ENCODE results near the gene RAPGEF2. TPM values are rescaled to one million over a fixed set of nuclear protein-coding genes. Genes with fewer than 3 reads are reported as not detected.
A peak's percentile ranks its signal among the peaks of the same experiment; 100 is the strongest.

RAPGEF2 gene
- total and polyA plus RNA-seq, 2 of the 8 experiments (the other 6 are each of a cell fraction or from before 2014, with no cell fraction given), result 24.4 to 48.6 TPM

DNA sequence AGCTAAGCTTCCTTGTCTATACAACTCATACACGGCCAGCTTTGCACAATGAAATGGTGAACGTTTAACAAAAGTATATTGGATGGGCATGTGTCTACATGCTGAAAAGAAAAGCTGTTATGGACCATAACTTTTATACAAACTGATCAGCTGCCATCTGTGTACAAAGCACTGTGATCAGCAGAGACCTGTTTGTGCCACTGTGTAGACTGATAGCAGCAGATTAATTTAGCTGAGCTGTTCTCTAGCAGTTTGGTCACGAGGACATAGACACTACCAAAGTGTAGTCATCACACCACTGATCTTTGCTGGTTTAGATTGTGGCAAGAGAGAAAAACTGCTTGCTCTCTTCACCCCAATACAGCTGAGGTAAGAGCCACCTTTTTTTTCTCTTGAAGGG, 124.5 kb downstream of the RAPGEF2 start:
- POLR2A ChIA-PET (ENCODE audit: partially characterized antibody), result interaction anchor here (1.8 kb wide), 1 partner anchor 9 kb away, joined by 5 read pairs; no protein-coding TSS in a partner anchor
- TF ChIP-seq CBX5 (IDR thresholded peaks at IDR 0.05; ENCODE audit: low read depth, low read length) (no peak), EGR1 (IDR thresholded peaks at IDR 0.05; ENCODE audit: borderline replicate concordance, low read depth, low read length) (no peak), CBX8 (IDR thresholded peaks at IDR 0.05; ENCODE audit: borderline replicate concordance, low read depth, low read length) (no peak), BCL11A (IDR thresholded peaks at IDR 0.05; ENCODE audit: low read depth in 2 of 2, low read length in 2 of 2) (no peak), BACH1 (IDR thresholded peaks at IDR 0.05; ENCODE audit: low read length) (no peak), NRF1 (IDR thresholded peaks at IDR 0.05; ENCODE audit: low read depth, low read length) (no peak), NANOG (IDR thresholded peaks at IDR 0.05; ENCODE audit: insufficient read depth, low read depth, low read length, poor library complexity, severe bottlenecking) (no peak), TAF7 (optimal IDR thresholded peaks at IDR 0.05; ENCODE audit: borderline replicate concordance, low read depth, low read length) (no peak), FOSL1 (IDR thresholded peaks at IDR 0.05; ENCODE audit: insufficient read depth, low read depth, low read length) (no peak), RAD21 (IDR thresholded peaks at IDR 0.05 in 1 of 2, conservative IDR thresholded peaks at IDR 0.05 in 1 of 2; ENCODE audit: low read depth in 2 of 2, low read length in 2 of 2) (no peak), RXRA (IDR thresholded peaks at IDR 0.05; ENCODE audit: insufficient read depth, low read depth, low read length) (no peak), CEBPB (IDR thresholded peaks at IDR 0.05; ENCODE audit: low read depth, low read length) (no peak), SRF (IDR thresholded peaks at IDR 0.05; ENCODE audit: low read depth, low read length) (no peak), CTBP2 (IDR thresholded peaks at IDR 0.05; ENCODE audit: borderline replicate concordance, insufficient read depth, insufficient read length, low read length) (no peak)

More for the DNA sequence above, 124.5 kb downstream of the RAPGEF2 start:
- DNase-seq (ENCODE audit: low read depth in 1 of 2, low spot score in 2 of 2), result no peak
- Histone ChIP-seq H2BK15ac (ENCODE audit: low read length) (no peak overlapping the region), H2BK12ac (ENCODE audit: low read depth, low read length) (no peak overlapping the region; the same call in 1 of the 2 replicates), H3K27ac (ENCODE audit: low read depth, low read length) (no peak overlapping the region), H2AFZ (ENCODE audit: low read length) (no peak overlapping the region), H4K20me1 (replicated peaks in 1 of 2; ENCODE audit: control insufficient read depth in 1 of 2, insufficient read depth in 2 of 2, low read length in 2 of 2) (peaks cover 0 to 4% of the 10 kb centered on the region in 2 experiments), H3K27me3 (replicated peaks in 1 of 4; ENCODE audit: control insufficient read depth in 3 of 4, extremely low read depth in 1 of 4, insufficient read depth in 3 of 4, low read length in 3 of 4) (no peaks in the 10 kb centered on the region), H2BK120ac (replicated peaks; ENCODE audit: low read depth, low read length) (no peak overlapping the region), H3K4me2 (ENCODE audit: insufficient read depth in 1 of 2, low read depth in 2 of 2, low read length in 2 of 2) (no peak overlapping the region), H3K23me2 (ENCODE audit: low read depth, low read length) (no peaks in the 10 kb centered on the region), H3K14ac (ENCODE audit: insufficient read length) (no peak overlapping the region), H3K4me3 (ENCODE audit: extremely low read depth in 1 of 4, insufficient read depth in 2 of 4, low read depth in 3 of 4, low read length in 4 of 4) (no peak overlapping the region), H4K8ac (ENCODE audit: extremely low read depth, insufficient read depth, low read length) (no peak overlapping the region), H3K36me3 (ENCODE audit: control insufficient read depth in 2 of 4, insufficient read depth in 4 of 4, low read length in 3 of 4) (no peaks in the 10 kb centered on the region), H3K79me1 (ENCODE audit: low read depth, low read length) (peaks cover 3% of the 10 kb centered on the region; the same call in 1 of the 2 replicates), H3K9ac (replicated peaks in 1 of 4; ENCODE audit: extremely low read depth in 1 of 4, low read depth in 3 of 4, low read length in 3 of 4) (no peak overlapping the region), H2BK5ac (ENCODE audit: low read depth, low read length) (no peak overlapping the region), H2AK5ac (ENCODE audit: low read depth, low read length) (0 out of 2 replicates have a peak overlapping the region, but pooled peaks have one; percentile 71), H3K9me3 (ENCODE audit: insufficient read depth in 2 of 2, low read depth in 1 of 2, low read length in 1 of 2) (no peaks in the 10 kb centered on the region), H3K79me2 (ENCODE audit: control insufficient read depth in 1 of 2, insufficient read depth in 2 of 2, low read length in 2 of 2) (peaks cover 0 to 74% of the 10 kb centered on the region in 2 experiments; a peak in 2 of 4 replicates), H3K23ac (ENCODE audit: insufficient read length) (no peak overlapping the region), H3K4me1 (replicated peaks in 1 of 4; ENCODE audit: control insufficient read depth in 3 of 4, insufficient read depth in 4 of 4, low read length in 3 of 4) (peaks cover 0 to 14% (median 12%) of the 10 kb centered on the region in 4 experiments; a peak in 6 of 7 replicates), H4K91ac (replicated peaks; ENCODE audit: insufficient read length, low read length) (no peak overlapping the region), H3K18ac (ENCODE audit: extremely low read depth, low read length) (no peak overlapping the region), H3K4ac (replicated peaks; ENCODE audit: insufficient read length, low read depth, low read length) (no peak overlapping the region), H4K5ac (ENCODE audit: insufficient read length, low read depth, low read length) (no peak overlapping the region), H3K56ac (replicated peaks; ENCODE audit: insufficient read length, low read depth, low read length) (no peak overlapping the region), H2BK20ac (ENCODE audit: low read length) (no peak overlapping the region)
- CTCF ChIA-PET (ENCODE audit: partially characterized antibody), result interaction anchor here (0.8 to 2.4 kb wide), 6 partner anchors 11 to 367 kb away, joined by 3 to 8 read pairs (median 4); no protein-coding TSS in a partner anchor
- FAIRE-seq, result no peak
- WGBS, 2 experiments (ENCODE audit: extremely low coverage in 1 of 2, insufficient coverage in 1 of 2, insufficient read length in 1 of 2, insufficient replicate concordance in 2 of 2, low coverage in 1 of 2, low lambda C conversion rate in 2 of 2, missing lambda C conversion rate in 1 of 2), result 88% methylated on average over 3 of the region's 3 CpGs; no CpG with 5 or more reads in 1 of the 2 experiments

Measured in H1 (cell line).